ENCODE data around the gene KRT79.

- TF ChIP-seq CTCF (IDR thresholded peaks at IDR 0.05) (no peak), POLR2A (IDR thresholded peaks at IDR 0.05) (no peak)
Measured at GRCh38 chr12:52813203-52813819, 20.8 kb downstream of the KRT79 start.

All from heart left ventricle (tissue), 13 donors.